ENCODE measurements around the gene TPSAB1.
"Not testable (repeated sequence)": the region's sequence is repeated elsewhere in the genome, so short reads cannot be mapped to it uniquely, and the experiment has no call there.

Gene TPSAB1

GRCh38 chr16:1223355-1224214 is 16.9 kb upstream of the TPSAB1 start:
- DNase-seq (ENCODE audit: low read depth in 2 of 2, low spot score in 1 of 2) = no peak

GRCh38 chr16:1224558-1224957 is 15.9 kb upstream of the TPSAB1 start:
- no peak for DNase-seq (ENCODE audit: low read depth in 2 of 2, low spot score in 1 of 2)

- DNase-seq (ENCODE audit: low read depth in 2 of 2, low spot score in 1 of 2) = no peak
Measured at GRCh38 chr16:1225051-1225451, 15.5 kb upstream of the TPSAB1 start, which contains the start of gene TPSG1. TPSG1 (minus strand) TSS chr16:1225268; CDS start chr16:1225252, 16 bp downstream.

GRCh38 chr16:1225728-1226311 is 14.7 kb upstream of the TPSAB1 start:
- not testable (repeated sequence) for DNase-seq (ENCODE audit: low read depth in 2 of 2, low spot score in 1 of 2)

GRCh38 chr16:1226692-1227091 is 13.8 kb upstream of the TPSAB1 start:
- not testable (repeated sequence) for DNase-seq (ENCODE audit: low read depth in 2 of 2, low spot score in 1 of 2)

- DNase-seq (ENCODE audit: low read depth in 2 of 2, low spot score in 1 of 2) = not testable (repeated sequence)
Measured at GRCh38 chr16:1228227-1228626, 12.3 kb upstream of the TPSAB1 start.

GRCh38 chr16:1229476-1229875 is 11.0 kb upstream of the TPSAB1 start:
- not testable (repeated sequence) for DNase-seq (ENCODE audit: low read depth in 2 of 2, low spot score in 1 of 2)

GRCh38 chr16:1230084-1230470 is 10.4 kb upstream of the TPSAB1 start, which contains the start of gene TPSB2:
TPSB2 (minus strand) TSS chr16:1230184; CDS start chr16:1229951, 233 bp downstream.
- not testable (repeated sequence) for DNase-seq (ENCODE audit: low read depth in 2 of 2, low spot score in 1 of 2)

- not testable (repeated sequence) for DNase-seq (ENCODE audit: low read depth in 2 of 2, low spot score in 1 of 2)
Measured at GRCh38 chr16:1230471-1231212, 9.9 kb upstream of the TPSAB1 start.

- DNase-seq (ENCODE audit: low read depth in 2 of 2, low spot score in 1 of 2) = not testable (repeated sequence)
Measured at GRCh38 chr16:1231301-1231700, 9.2 kb upstream of the TPSAB1 start.

GRCh38 chr16:1232049-1232748 is 8.3 kb upstream of the TPSAB1 start:
- DNase-seq (ENCODE audit: low read depth in 2 of 2, low spot score in 1 of 2) = not testable (repeated sequence)

GRCh38 chr16:1236659-1237058 is 3.8 kb upstream of the TPSAB1 start:
- not testable (repeated sequence) for DNase-seq (ENCODE audit: low read depth in 2 of 2, low spot score in 1 of 2)

- no peak for DNase-seq (ENCODE audit: low read depth in 2 of 2, low spot score in 1 of 2)
Measured at GRCh38 chr16:1237990-1238389, 2.5 kb upstream of the TPSAB1 start.

GRCh38 chr16:1238909-1239308 is 1.6 kb upstream of the TPSAB1 start:
- not testable (repeated sequence) for DNase-seq (ENCODE audit: low read depth in 2 of 2, low spot score in 1 of 2)

GRCh38 chr16:1239575-1239974 is 930 bp upstream of the TPSAB1 start:
- DNase-seq (ENCODE audit: low read depth in 2 of 2, low spot score in 1 of 2) = not testable (repeated sequence)

GRCh38 chr16:1241081-1241480 is 576 bp downstream of the TPSAB1 start:
- DNase-seq (ENCODE audit: low read depth in 2 of 2, low spot score in 1 of 2) = not testable (repeated sequence)

GRCh38 chr16:1243363-1243762 is 2.9 kb downstream of the TPSAB1 start:
- not testable (repeated sequence) for DNase-seq (ENCODE audit: low read depth in 2 of 2, low spot score in 1 of 2)

GRCh38 chr16:1243907-1244850 is 3.7 kb downstream of the TPSAB1 start:
- DNase-seq (ENCODE audit: low read depth in 2 of 2, low spot score in 1 of 2) = not testable (repeated sequence)

- no peak for DNase-seq (ENCODE audit: low read depth in 2 of 2, low spot score in 1 of 2)
Measured at GRCh38 chr16:1244881-1245280, 4.4 kb downstream of the TPSAB1 start.
